HEK293T (cell line): ENCODE results near the gene SYNDIG1L.

ENCODE experiments used
- ARNT ChIP-seq: fragments of 450-650 bp; IDR thresholded peaks from 2 replicates; pipeline ENCODE4 v1.6.1; 2017; ENCODE audit warnings: mild to moderate bottlenecking
- SP1 ChIP-seq: fragments of 450-650 bp; IDR thresholded peaks from 2 replicates; pipeline ENCODE4 v1.6.1; 2017

- TF ChIP-seq ARNT (no peak), SP1 (no peak)
Measured at GRCh38 chr14:74474376-74474775, 48.4 kb upstream of the SYNDIG1L start.
